ENCODE data around the gene PIR. TPM values are rescaled to one million over a fixed set of nuclear protein-coding genes. Genes with fewer than 3 reads are reported as not detected.

The PIR gene
- total RNA-seq (1 to 10 TPM in 1 of 5 experiments, under 1 TPM in 2, not detected in 2; 0.49 to 4.6 (median 0.70) TPM), polyA plus RNA-seq (not detected), total RNA-seq (not detected)

DNA sequence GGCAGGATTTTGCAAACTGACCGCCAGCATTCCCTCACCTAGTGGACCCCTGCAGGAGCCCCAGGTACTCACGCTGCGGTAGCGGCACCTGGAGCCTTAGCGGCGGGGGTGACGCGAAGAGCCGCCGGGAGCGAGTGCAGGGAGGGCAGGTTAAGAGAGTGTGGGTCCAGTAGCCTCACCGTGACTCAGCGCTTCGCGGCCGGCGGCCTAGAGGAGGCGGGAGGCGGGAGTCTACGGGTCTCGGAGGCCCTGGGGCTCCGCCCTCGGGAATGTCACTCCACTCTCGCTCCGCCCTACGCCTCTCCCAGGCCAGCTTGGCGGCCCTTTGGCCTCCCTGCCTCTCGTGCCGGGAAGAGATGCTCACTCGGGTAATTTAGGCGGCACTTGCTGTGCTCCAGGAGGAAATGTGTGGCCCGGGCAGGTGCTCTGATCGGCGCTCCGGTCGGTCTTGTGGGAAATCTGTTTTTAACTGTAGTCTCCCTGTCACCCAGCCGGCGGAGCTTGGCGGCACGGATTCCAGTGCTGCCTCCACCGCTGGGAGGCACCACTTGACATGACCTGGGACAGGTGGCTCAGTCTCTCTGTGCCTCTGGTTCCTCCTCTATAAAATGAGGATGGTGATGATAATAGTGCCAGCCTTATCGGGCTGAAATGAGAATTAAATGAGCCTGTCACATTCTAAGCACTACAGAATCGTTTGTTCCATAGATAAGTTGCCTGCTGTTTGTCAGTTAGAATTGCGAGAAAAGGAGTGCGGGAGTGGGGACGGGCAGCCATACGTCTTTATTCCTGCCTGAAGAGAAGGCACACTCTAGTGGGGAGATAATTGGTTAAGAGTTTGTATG, at the start of gene PIR:
Gene PIR, minus strand, starts transcription at position 216 of the 845 bp plus-strand sequence. CDS start 2,076 bp downstream, outside the sequence.
- peak in 8 of 9 donors; percentile 3 to 72 (median 16) for DNase-seq
- peak within 1 kb of the TSS; percentile 75 to 85 (median 82) for H3K4me3 Mint-ChIP-seq
- Histone ChIP-seq H3K36me3 (ENCODE audit: control insufficient read depth in 2 of 3, insufficient read depth in 3 of 3, low read length in 3 of 3) (no peaks in the 10 kb centered on the region), H3K9me3 (ENCODE audit: control insufficient read depth in 2 of 3, low read length in 3 of 3) (no peaks in the 10 kb centered on the region), H3K4me1 (ENCODE audit: control insufficient read depth in 2 of 2, insufficient read depth in 2 of 2, low read length in 2 of 2) (no peaks in the 10 kb centered on the region), H3K4me3 (ENCODE audit: low read length) (peak within 1 kb of the TSS; percentile 46), H3K27me3 (ENCODE audit: control insufficient read depth in 2 of 2, insufficient read depth in 2 of 2, low read length in 2 of 2) (no peaks in the 10 kb centered on the region), H3K27ac (ENCODE audit: low read depth, low read length) (no peak within 1 kb of the TSS)
- peaks cover 0 to 3% (median 0%) of the 10 kb centered on the region in 5 donors for H3K36me3 Mint-ChIP-seq
- ATAC-seq: peak; percentile 88
- ChIA-PET CTCF (interaction anchor here (0.6 kb wide), 1 partner anchor 1171 kb away, joined by 6 read pairs; no protein-coding TSS in a partner anchor), POLR2A (no interaction called here)
- H3K4me1 Mint-ChIP-seq: peaks cover 2 to 18% (median 9%) of the 10 kb centered on the region in 7 donors
- H3K27ac Mint-ChIP-seq: peak within 1 kb of the TSS in 1 of 9 donors; percentile 58
- intact Hi-C loops (cut with micrococcal nuclease): loop anchor here (1.0 to 10.0 kb wide), 5 partner anchors 181 to 1459 kb away; partner anchors contain the start of gene ZRSR2 (in 1 of the 2)
- peaks cover 0 to 6% (median 4%) of the 10 kb centered on the region in 5 donors for H3K27me3 Mint-ChIP-seq
- H3K9me3 Mint-ChIP-seq: peaks cover 0 to 2% (median 0%) of the 10 kb centered on the region in 11 donors

DNA sequence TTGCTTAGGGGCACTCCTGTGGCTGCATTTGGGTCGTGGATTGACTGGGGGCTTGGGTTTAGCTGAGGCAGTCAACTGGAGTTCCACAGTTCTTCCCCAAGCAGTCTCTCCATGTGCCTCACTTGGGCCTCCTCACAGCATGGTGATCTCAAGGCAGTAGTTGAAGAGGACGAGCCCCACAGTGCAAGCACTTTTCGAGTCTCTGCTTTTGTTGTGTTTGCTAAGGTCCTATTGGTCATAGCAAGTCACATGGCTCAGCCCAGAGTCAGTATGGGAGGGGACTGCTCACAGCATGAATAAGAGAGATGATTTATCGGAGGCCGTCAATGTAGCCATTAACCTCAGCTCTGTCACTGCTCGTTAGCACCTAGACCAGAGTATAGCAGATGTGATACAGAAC, 37.2 kb upstream of the PIR start:
- ChIA-PET POLR2A (no interaction called here), CTCF (interaction anchor here (0.9 kb wide), 1 partner anchor 1166 kb away, joined by 3 read pairs; no protein-coding TSS in a partner anchor)
- H3K4me1 ChIP-seq (ENCODE audit: control insufficient read depth in 2 of 2, insufficient read depth in 2 of 2, low read length in 2 of 2): no peaks in the 10 kb centered on the region
- H3K9me3 Mint-ChIP-seq: no peaks in the 10 kb centered on the region
- H3K36me3 ChIP-seq (ENCODE audit: control insufficient read depth in 2 of 3, insufficient read depth in 3 of 3, low read length in 3 of 3): no peaks in the 10 kb centered on the region
- no peak overlapping the region for H3K4me3 Mint-ChIP-seq
- no peaks in the 10 kb centered on the region for H3K36me3 Mint-ChIP-seq
- intact Hi-C loops (cut with micrococcal nuclease): no loop called here
- DNase-seq (no peak), ATAC-seq (no peak)
- no peaks in the 10 kb centered on the region for H3K9me3 ChIP-seq (ENCODE audit: control insufficient read depth in 2 of 3, low read length in 3 of 3)
- H3K27ac ChIP-seq (ENCODE audit: low read depth, low read length): no peak overlapping the region
- H3K27ac Mint-ChIP-seq: no peak overlapping the region
- H3K27me3 ChIP-seq (ENCODE audit: control insufficient read depth in 2 of 2, insufficient read depth in 2 of 2, low read length in 2 of 2): no peaks in the 10 kb centered on the region
- no peak overlapping the region for H3K4me3 ChIP-seq (ENCODE audit: low read length)
- peaks cover 0 to 8% (median 0%) of the 10 kb centered on the region in 5 donors for H3K27me3 Mint-ChIP-seq
- H3K4me1 Mint-ChIP-seq: peaks cover 0 to 3% (median 0%) of the 10 kb centered on the region in 7 donors

DNA sequence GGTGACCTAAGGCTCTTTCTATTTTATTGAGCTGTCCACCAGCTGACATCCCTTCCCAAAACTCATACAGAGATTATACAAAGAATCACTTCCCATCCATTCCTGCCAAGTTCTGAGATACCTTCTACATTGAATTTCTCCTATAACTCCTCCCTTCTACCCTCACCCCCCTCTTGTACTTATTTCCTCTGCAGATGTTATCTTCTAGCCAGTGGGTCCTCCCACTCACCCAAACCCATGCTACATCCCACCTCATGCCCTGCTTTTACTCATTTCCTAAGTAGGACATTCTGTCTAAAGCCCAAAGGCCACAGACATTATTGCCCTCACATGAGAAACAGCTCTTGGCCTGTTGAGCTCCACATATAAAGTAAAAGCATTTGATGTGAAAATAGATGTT, 36.0 kb upstream of the PIR start:
- no peak overlapping the region for H3K4me3 ChIP-seq (ENCODE audit: low read length)
- no peak overlapping the region for H3K27ac Mint-ChIP-seq
- H3K4me1 ChIP-seq (ENCODE audit: control insufficient read depth in 2 of 2, insufficient read depth in 2 of 2, low read length in 2 of 2): no peaks in the 10 kb centered on the region
- no peaks in the 10 kb centered on the region for H3K36me3 Mint-ChIP-seq
- H3K4me1 Mint-ChIP-seq: peaks cover 0 to 3% (median 0%) of the 10 kb centered on the region in 7 donors
- H3K36me3 ChIP-seq (ENCODE audit: control insufficient read depth in 2 of 3, insufficient read depth in 3 of 3, low read length in 3 of 3): no peaks in the 10 kb centered on the region
- peaks cover 0 to 9% (median 0%) of the 10 kb centered on the region in 5 donors for H3K27me3 Mint-ChIP-seq
- no peak overlapping the region for H3K27ac ChIP-seq (ENCODE audit: low read depth, low read length)
- ChIA-PET POLR2A (no interaction called here), CTCF (no interaction called here)
- no peaks in the 10 kb centered on the region for H3K9me3 ChIP-seq (ENCODE audit: control insufficient read depth in 2 of 3, low read length in 3 of 3)
- H3K4me3 Mint-ChIP-seq: no peak overlapping the region
- no peaks in the 10 kb centered on the region for H3K27me3 ChIP-seq (ENCODE audit: control insufficient read depth in 2 of 2, insufficient read depth in 2 of 2, low read length in 2 of 2)
- ATAC-seq (no peak), DNase-seq (no peak)
- intact Hi-C loops (cut with micrococcal nuclease): no loop called here
- H3K9me3 Mint-ChIP-seq: no peaks in the 10 kb centered on the region

DNA sequence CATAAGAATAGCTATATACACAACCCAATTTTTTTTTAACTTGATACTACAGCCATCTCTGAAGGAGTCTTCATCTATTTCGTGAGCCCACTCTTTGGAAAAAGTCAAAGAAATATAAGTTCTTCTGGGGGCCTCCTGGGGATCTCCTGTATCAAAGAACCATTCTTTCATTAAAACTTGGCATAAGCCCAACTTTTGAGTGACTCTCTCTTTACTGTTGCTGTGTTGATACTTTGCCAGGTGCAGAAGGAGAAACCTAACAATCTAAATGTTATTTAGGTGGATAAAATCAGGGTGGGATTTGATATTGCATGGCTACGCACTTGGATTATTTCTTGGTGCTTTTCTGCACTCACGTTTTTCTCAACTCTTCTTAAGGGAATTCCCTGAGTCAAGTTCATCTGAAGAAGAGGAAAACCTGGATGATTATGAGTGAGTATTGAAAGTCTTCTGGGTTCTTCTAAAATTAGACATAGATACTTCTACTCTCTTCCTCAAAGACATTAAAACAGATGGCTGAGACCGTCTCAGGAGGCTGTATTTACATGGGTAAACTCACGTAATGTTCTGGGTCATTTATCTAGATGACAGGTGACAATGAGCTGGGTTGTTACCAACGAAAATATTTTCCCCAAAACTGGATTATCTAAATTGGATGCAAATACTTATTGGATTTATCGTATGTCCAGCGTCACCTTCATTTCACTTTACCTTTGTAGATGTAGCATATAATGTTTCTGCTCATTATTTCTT, 32.7 kb upstream of the PIR start:
- intact Hi-C loops (cut with micrococcal nuclease): no loop called here
- H3K9me3 ChIP-seq (ENCODE audit: control insufficient read depth in 2 of 3, low read length in 3 of 3): no peaks in the 10 kb centered on the region
- Mint-ChIP-seq H3K4me1 (peaks cover 0 to 4% (median 0%) of the 10 kb centered on the region in 7 donors), H3K27ac (no peak overlapping the region), H3K9me3 (no peaks in the 10 kb centered on the region), H3K4me3 (no peak overlapping the region), H3K36me3 (no peaks in the 10 kb centered on the region), H3K27me3 (peaks cover 4 to 14% (median 5%) of the 10 kb centered on the region in 5 donors)
- POLR2A ChIA-PET: no interaction called here
- H3K36me3 ChIP-seq (ENCODE audit: control insufficient read depth in 2 of 3, insufficient read depth in 3 of 3, low read length in 3 of 3): no peaks in the 10 kb centered on the region
- no peak overlapping the region for H3K4me3 ChIP-seq (ENCODE audit: low read length)
- no peaks in the 10 kb centered on the region for H3K4me1 ChIP-seq (ENCODE audit: control insufficient read depth in 2 of 2, insufficient read depth in 2 of 2, low read length in 2 of 2)
- ATAC-seq: no peak
- DNase-seq: no peak
- no peak overlapping the region for H3K27ac ChIP-seq (ENCODE audit: low read depth, low read length)
- CTCF ChIA-PET: no interaction called here
- no peaks in the 10 kb centered on the region for H3K27me3 ChIP-seq (ENCODE audit: control insufficient read depth in 2 of 2, insufficient read depth in 2 of 2, low read length in 2 of 2)

DNA sequence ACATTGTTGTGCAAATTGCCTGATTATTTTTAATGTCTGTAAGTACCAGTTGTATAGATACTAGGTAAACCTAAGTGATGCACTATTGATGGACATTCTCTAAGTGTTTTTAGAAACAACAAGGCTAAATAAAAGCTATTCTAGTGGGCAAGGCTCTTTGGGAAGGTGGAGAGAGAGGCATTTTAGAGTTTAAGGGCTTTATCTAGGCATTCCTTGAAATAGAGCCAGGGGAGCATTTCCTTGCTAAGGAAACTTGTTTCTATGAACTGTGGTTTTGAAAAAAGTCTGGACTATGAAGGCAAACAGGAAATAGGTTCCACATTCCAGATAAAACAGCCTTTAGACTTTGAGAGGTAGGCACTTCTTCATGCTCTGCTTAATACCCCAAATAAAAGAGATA, 31.3 kb upstream of the PIR start:
- no peak overlapping the region for H3K27ac Mint-ChIP-seq
- CTCF ChIA-PET: no interaction called here
- no peaks in the 10 kb centered on the region for H3K9me3 ChIP-seq (ENCODE audit: control insufficient read depth in 2 of 3, low read length in 3 of 3)

DNA sequence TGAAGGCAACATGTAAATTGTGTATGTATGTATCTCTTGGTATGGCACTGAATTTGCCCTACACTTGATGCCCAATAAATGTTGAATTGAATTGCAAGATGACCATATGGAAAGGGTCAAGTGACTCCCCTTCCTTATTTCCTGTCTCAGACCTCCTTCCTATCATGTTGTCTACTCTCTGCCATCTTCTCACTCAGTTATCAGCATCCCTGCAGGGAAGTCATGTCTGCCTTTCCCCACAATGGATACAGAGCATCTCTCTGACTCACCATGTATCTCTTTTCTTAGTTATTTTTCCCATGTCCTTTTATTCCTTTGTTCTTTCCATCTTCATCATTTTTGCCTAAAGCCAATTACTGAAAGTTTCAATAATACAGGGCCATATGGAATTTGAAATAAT, 30.0 kb upstream of the PIR start:
- Histone ChIP-seq H3K4me3 (ENCODE audit: low read length) (no peak overlapping the region), H3K36me3 (ENCODE audit: control insufficient read depth in 2 of 3, insufficient read depth in 3 of 3, low read length in 3 of 3) (no peaks in the 10 kb centered on the region), H3K27ac (ENCODE audit: low read depth, low read length) (no peak overlapping the region), H3K4me1 (ENCODE audit: control insufficient read depth in 2 of 2, insufficient read depth in 2 of 2, low read length in 2 of 2) (no peaks in the 10 kb centered on the region), H3K27me3 (ENCODE audit: control insufficient read depth in 2 of 2, insufficient read depth in 2 of 2, low read length in 2 of 2) (no peaks in the 10 kb centered on the region), H3K9me3 (ENCODE audit: control insufficient read depth in 2 of 3, low read length in 3 of 3) (no peaks in the 10 kb centered on the region)
- DNase-seq (no peak), ATAC-seq (no peak)
- Mint-ChIP-seq H3K36me3 (no peaks in the 10 kb centered on the region), H3K9me3 (peaks cover 0 to 4% (median 0%) of the 10 kb centered on the region in 11 donors), H3K4me3 (no peak overlapping the region), H3K4me1 (peaks cover 0 to 1% (median 0%) of the 10 kb centered on the region in 7 donors), H3K27ac (no peak overlapping the region), H3K27me3 (peaks cover 4 to 14% (median 9%) of the 10 kb centered on the region in 5 donors)
- intact Hi-C loops (cut with micrococcal nuclease): no loop called here
- ChIA-PET POLR2A (no interaction called here), CTCF (interaction anchor here (0.6 kb wide), 1 partner anchor 9 kb away, joined by 3 read pairs; no protein-coding TSS in a partner anchor)

More for the DNA sequence above, 31.3 kb upstream of the PIR start:
- H3K4me3 Mint-ChIP-seq: no peak overlapping the region
- no peak overlapping the region for H3K27ac ChIP-seq (ENCODE audit: low read depth, low read length)
- no peaks in the 10 kb centered on the region for H3K36me3 Mint-ChIP-seq
- H3K9me3 Mint-ChIP-seq: no peaks in the 10 kb centered on the region
- ATAC-seq: no peak
- no peaks in the 10 kb centered on the region for H3K36me3 ChIP-seq (ENCODE audit: control insufficient read depth in 2 of 3, insufficient read depth in 3 of 3, low read length in 3 of 3)
- H3K4me3 ChIP-seq (ENCODE audit: low read length): no peak overlapping the region
- intact Hi-C loops (cut with micrococcal nuclease): no loop called here
- POLR2A ChIA-PET: no interaction called here
- no peaks in the 10 kb centered on the region for H3K27me3 ChIP-seq (ENCODE audit: control insufficient read depth in 2 of 2, insufficient read depth in 2 of 2, low read length in 2 of 2)
- no peak for DNase-seq
- H3K4me1 ChIP-seq (ENCODE audit: control insufficient read depth in 2 of 2, insufficient read depth in 2 of 2, low read length in 2 of 2): no peaks in the 10 kb centered on the region
- H3K27me3 Mint-ChIP-seq: peaks cover 4 to 14% (median 8%) of the 10 kb centered on the region in 5 donors
- peaks cover 0 to 4% (median 0%) of the 10 kb centered on the region in 7 donors for H3K4me1 Mint-ChIP-seq
